Endothelial cell of umbilical vein (primary cell): Measurements from ENCODE around the gene SNX18. TPM values are rescaled to one million over a fixed set of nuclear protein-coding genes. Genes with fewer than 3 reads are reported as not detected.

Source experiments
- BruUV-seq: library from RNA; stranded (reverse); fragments of 400-500 nt; replicated peaks from 2 replicates; lab custom pipeline; 2021; lab: Mats Ljungman, UMichigan
- CTCF ChIA-PET: fragments of 300-600, 350-600 bp; sonication (Branson Sonifier 250); formaldehyde crosslinking; loops from one replicate; lab custom pipeline; 2021; ENCODE audit warnings: antibody characterized with exemption, inconsistent platforms; lab: Charles Lee
- POLR2A ChIA-PET: fragments of 300-600, 350-600 bp; sonication (Branson Sonifier 250); formaldehyde crosslinking; loops from one replicate; lab custom pipeline; 2021; ENCODE audit warnings: antibody characterized with exemption, inconsistent platforms; lab: Charles Lee
- DNase-seq: peaks from one replicate; pipeline ENCODE4 v3.0.0-alpha.2; 2011; ENCODE audit warnings: low read depth, low spot score
- FAIRE-seq: peaks from 2 replicates; lab custom pipeline; 2011; peaks lifted over from hg19 to GRCh38; lab: Jason Lieb, UNC
- H2AFZ ChIP-seq: 2 replicates; pipeline ENCODE4 v1.6.0; 2012; ENCODE audit warnings: low read depth, low read length, control low read depth, inconsistent platforms
- H3K27ac ChIP-seq: 2 replicates; pipeline ENCODE4 v1.5.1; 2011; ENCODE audit warnings: low read depth, mild to moderate bottlenecking, control low read depth, low read length, moderate library complexity; ENCODE audit not compliant: insufficient read depth
- H3K27me3 ChIP-seq, 2 experiments: 2 replicates each; pipeline versions ENCODE4 v1.6.0 to v1.6.1; 2011; ENCODE audit warnings: low read length in 2 of 2, mixed read lengths in 1 of 2; ENCODE audit not compliant: control insufficient read depth in 2 of 2, insufficient read depth in 2 of 2
- H3K36me3 ChIP-seq, 2 experiments: 2 replicates in 1 of 2; 3 replicates in 1 of 2; pipeline ENCODE4 v1.5.1; 2011; ENCODE audit warnings: low read length in 2 of 2, mild to moderate bottlenecking in 1 of 2, moderate library complexity in 1 of 2; ENCODE audit not compliant: control insufficient read depth in 2 of 2, insufficient read depth in 2 of 2; ENCODE audit errors: extremely low read depth in 1 of 2
- H3K4me1 ChIP-seq: 3 replicates; pipeline ENCODE4 v1.5.1; 2011; ENCODE audit warnings: mild to moderate bottlenecking, low read length; ENCODE audit not compliant: control insufficient read depth, insufficient read depth; ENCODE audit errors: extremely low read depth
- H3K4me2 ChIP-seq: 2 replicates; pipeline ENCODE4 v1.6.1; 2011; ENCODE audit warnings: low read length, control low read depth, mixed read lengths; ENCODE audit not compliant: insufficient read depth
- H3K4me3 ChIP-seq, 3 experiments: fragments of 200-600 bp in 1 of 3; sonication (generic), shearing (Covaris generic) in 1 of 3; replicated peaks in 1 of 3; 2 replicates each; pipeline ENCODE4 v1.5.1; 2011 to 2016; ENCODE audit warnings: control low read depth in 3 of 3, low read length in 3 of 3, mild to moderate bottlenecking in 2 of 3, inconsistent platforms in 1 of 3, low read depth in 1 of 3, moderate library complexity in 1 of 3; ENCODE audit not compliant: insufficient read depth in 1 of 3
- H3K79me2 ChIP-seq: 2 replicates; pipeline ENCODE4 v1.6.0; 2012; ENCODE audit warnings: low read length, inconsistent platforms; ENCODE audit not compliant: control insufficient read depth, insufficient read depth
- H3K9ac ChIP-seq: replicated peaks from 2 replicates; pipeline ENCODE3; 2011; ENCODE audit warnings: low read length, control low read depth; ENCODE audit not compliant: insufficient read depth; ENCODE audit errors: extremely low read depth
- H3K9me1 ChIP-seq: replicated peaks from 3 replicates; pipeline ENCODE4 v1.6.0; 2011; ENCODE audit warnings: mild to moderate bottlenecking, low read length; ENCODE audit not compliant: control insufficient read depth, insufficient read depth; ENCODE audit errors: extremely low read depth
- H3K9me3 ChIP-seq: replicated peaks from 2 replicates; pipeline ENCODE4 v1.5.1; 2012; ENCODE audit warnings: low read length, inconsistent platforms; ENCODE audit not compliant: control insufficient read depth, insufficient read depth
- H4K20me1 ChIP-seq: replicated peaks from 2 replicates; pipeline ENCODE3; 2011; ENCODE audit warnings: mild to moderate bottlenecking, low read length; ENCODE audit not compliant: control insufficient read depth, insufficient read depth; ENCODE audit errors: extremely low read depth
- EZH2 ChIP-seq: IDR thresholded peaks from 2 replicates; pipeline ENCODE4 v1.6.1; 2012; ENCODE audit warnings: borderline replicate concordance, low read depth, mild to moderate bottlenecking, moderate library complexity, low read length, inconsistent platforms; ENCODE audit not compliant: severe bottlenecking
- FOS ChIP-seq: IDR thresholded peaks from 2 replicates; pipeline ENCODE4 v1.6.1; 2011; ENCODE audit warnings: mild to moderate bottlenecking, low read length, moderate library complexity, borderline replicate concordance; ENCODE audit not compliant: insufficient read depth
- GATA2 ChIP-seq: IDR thresholded peaks from 2 replicates; pipeline ENCODE4 v1.7.0; 2011; ENCODE audit warnings: low read depth, mild to moderate bottlenecking, moderate library complexity, mixed read lengths, low read length; ENCODE audit not compliant: insufficient read length, insufficient read depth
- JUN ChIP-seq: IDR thresholded peaks from 2 replicates; pipeline ENCODE4 v1.6.1; 2011; ENCODE audit warnings: borderline replicate concordance, low read depth; ENCODE audit not compliant: insufficient read length, insufficient read depth
- MYC ChIP-seq: IDR thresholded peaks from one replicate; pipeline ENCODE4 v1.6.1; 2011; ENCODE audit warnings: mild to moderate bottlenecking, low read depth, low read length
- POLR2A ChIP-seq: IDR thresholded peaks from 2 replicates; pipeline ENCODE4 v1.6.1; 2012; ENCODE audit warnings: low read depth, mild to moderate bottlenecking, control low read depth, low read length
- POLR2AphosphoS5 ChIP-seq: IDR thresholded peaks from 2 replicates; pipeline ENCODE4 v1.6.1; 2012; ENCODE audit warnings: low read depth, mild to moderate bottlenecking, control low read depth, low read length, moderate library complexity; ENCODE audit not compliant: insufficient read depth
- dilution Hi-C: fragments of 300-500 bp; cut with MboI; formaldehyde crosslinking; loops from one replicate; pipeline ENCODE4 v1.15.0; 2019; ENCODE audit warnings: low sequenced_read_pairs; ENCODE audit not compliant: extremely low pct_ligation_motif_present
- intact Hi-C: fragments of 100-400 bp; cut with micrococcal nuclease; formaldehyde crosslinking; loops from one replicate; pipeline ENCODE4 v1.10.0; 2022
- polyA plus RNA-seq, 4 experiments: library from polyadenylated mRNA; depleted of rRNA in 3 of 4; stranded (reverse) in 3 of 4; unstranded in 1 of 4; fragments of >200 nt; gene quantifications; 2 replicates each; pipeline versions ENCODE4 v1.2.1 to v1.2.3, GENCODE V29; 2011 to 2012; ENCODE audit warnings: missing spikeins in 1 of 4
- total RNA-seq: library from RNA; stranded (reverse); gene quantifications from 2 replicates; pipeline ENCODE4 v1.2.3, GENCODE V29; 2021
- TF ChIP-seq, protein P1 (sequence below), 2 donors: IDR thresholded peaks; 1 replicate in 1 of 2; 2 replicates in 1 of 2; pipeline ENCODE4 v1.5.1; 2011; ENCODE audit warnings: low read length in 2 of 2, mild to moderate bottlenecking in 2 of 2, moderate library complexity in 2 of 2, control low read depth in 1 of 2, inconsistent platforms in 1 of 2, low read depth in 1 of 2; ENCODE audit not compliant: insufficient read depth in 1 of 2; ENCODE audit errors: extremely low read depth in 1 of 2
- TF ChIP-seq, protein P2 (sequence below): IDR thresholded peaks from 2 replicates; pipeline ENCODE4 v1.6.1; 2011; ENCODE audit not compliant: insufficient read depth, insufficient read length

SNX18 gene
- total and polyA plus RNA-seq, 2 donors (not counting 3 experiments of a cell fraction or from before 2014, with no cell fraction given), result 11.8 to 25.3 TPM

DNA sequence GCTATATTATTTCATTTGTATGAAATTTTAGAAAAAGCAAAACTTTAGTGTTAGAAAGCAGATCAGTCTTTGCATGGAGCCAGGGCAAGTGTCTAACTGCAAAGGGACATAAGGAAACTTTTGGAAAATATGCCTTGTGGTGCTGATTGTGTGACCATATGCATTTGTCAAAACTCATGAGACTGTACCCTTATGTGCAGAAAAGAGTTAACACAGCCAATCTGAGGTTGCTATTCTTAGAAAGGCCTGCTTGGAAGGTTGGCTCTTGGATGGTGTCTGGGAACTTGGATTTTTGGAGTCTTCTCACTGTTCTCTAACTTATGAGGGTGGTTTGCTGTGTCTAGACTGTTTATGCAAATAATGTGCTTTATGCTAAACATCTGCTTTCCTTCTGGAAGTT is 76.6 kb downstream of the SNX18 start:
- FAIRE-seq (no peak), DNase-seq (no peak)
- intact Hi-C loops, result no loop called here
- ChIA-PET POLR2A (no interaction called here), CTCF (no interaction called here)
- no peak overlapping the region for H3K4me2 ChIP-seq
- no peak overlapping the region for H3K9ac ChIP-seq
- no peak overlapping the region for H2AFZ ChIP-seq
- H3K9me3 ChIP-seq, result no peaks in the 10 kb centered on the region
- H3K27ac ChIP-seq, result no peak overlapping the region
- H4K20me1 ChIP-seq, result no peaks in the 10 kb centered on the region
- no TSS peak for BruUV-seq
- H3K4me3 ChIP-seq, result no peak overlapping the region
- dilution Hi-C loops, result no loop called here
- no peaks in the 10 kb centered on the region for H3K9me1 ChIP-seq
- peaks cover 0 to 2% of the 10 kb centered on the region in 2 experiments for H3K27me3 ChIP-seq
- no peaks in the 10 kb centered on the region for H3K79me2 ChIP-seq
- H3K4me1 ChIP-seq, result no peaks in the 10 kb centered on the region
- no peak for TF ChIP-seq GATA2
- no peak for TF ChIP-seq POLR2A
- TF ChIP-seq, protein P1, sequence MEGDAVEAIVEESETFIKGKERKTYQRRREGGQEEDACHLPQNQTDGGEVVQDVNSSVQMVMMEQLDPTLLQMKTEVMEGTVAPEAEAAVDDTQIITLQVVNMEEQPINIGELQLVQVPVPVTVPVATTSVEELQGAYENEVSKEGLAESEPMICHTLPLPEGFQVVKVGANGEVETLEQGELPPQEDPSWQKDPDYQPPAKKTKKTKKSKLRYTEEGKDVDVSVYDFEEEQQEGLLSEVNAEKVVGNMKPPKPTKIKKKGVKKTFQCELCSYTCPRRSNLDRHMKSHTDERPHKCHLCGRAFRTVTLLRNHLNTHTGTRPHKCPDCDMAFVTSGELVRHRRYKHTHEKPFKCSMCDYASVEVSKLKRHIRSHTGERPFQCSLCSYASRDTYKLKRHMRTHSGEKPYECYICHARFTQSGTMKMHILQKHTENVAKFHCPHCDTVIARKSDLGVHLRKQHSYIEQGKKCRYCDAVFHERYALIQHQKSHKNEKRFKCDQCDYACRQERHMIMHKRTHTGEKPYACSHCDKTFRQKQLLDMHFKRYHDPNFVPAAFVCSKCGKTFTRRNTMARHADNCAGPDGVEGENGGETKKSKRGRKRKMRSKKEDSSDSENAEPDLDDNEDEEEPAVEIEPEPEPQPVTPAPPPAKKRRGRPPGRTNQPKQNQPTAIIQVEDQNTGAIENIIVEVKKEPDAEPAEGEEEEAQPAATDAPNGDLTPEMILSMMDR (IDR thresholded peaks at IDR 0.05; ENCODE audit: extremely low read depth in 1 of 2, insufficient read depth in 1 of 2, low read depth in 1 of 2, low read length in 2 of 2), result no peak
- TF ChIP-seq, protein P2, sequence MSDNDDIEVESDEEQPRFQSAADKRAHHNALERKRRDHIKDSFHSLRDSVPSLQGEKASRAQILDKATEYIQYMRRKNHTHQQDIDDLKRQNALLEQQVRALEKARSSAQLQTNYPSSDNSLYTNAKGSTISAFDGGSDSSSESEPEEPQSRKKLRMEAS, result no peak
- TF ChIP-seq MYC, result no peak
- no peak for TF ChIP-seq POLR2AphosphoS5
- no peak for TF ChIP-seq FOS
- TF ChIP-seq JUN, result no peak
- TF ChIP-seq EZH2, result no peak
- no peaks in the 10 kb centered on the region for H3K36me3 ChIP-seq
